Tibial artery (tissue), 4 donors: ENCODE measurements around the gene COQ7.

ENCODE experiments used
- DNase-seq, 2 donors: peaks; one replicate each; pipeline ENCODE4 v3.0.0-alpha.2; 2019
- H3K27ac ChIP-seq, 2 donors: fragments of 200-600 bp; sonication (generic) in 1 of 2; 1 replicate in 1 of 2; 2 replicates in 1 of 2; pipeline ENCODE4 v1.5.1; 2018 to 2019; ENCODE audit warnings: mild to moderate bottlenecking in 1 of 2
- H3K27me3 ChIP-seq, 2 donors: fragments of 200-600 bp; sonication (generic) in 1 of 2; one replicate each; pipeline versions ENCODE4 v1.5.1 to v1.6.0; 2016 to 2019
- H3K36me3 ChIP-seq, 3 donors: fragments of 200-600 bp; sonication (generic) in 2 of 3; one replicate each; pipeline ENCODE4 v1.5.1; 2016 to 2019; ENCODE audit warnings: mild to moderate bottlenecking in 2 of 3
- H3K4me1 ChIP-seq, 4 donors: fragments of 200-600 bp; sonication (generic) in 2 of 4; 1 replicate in 3 of 4; 2 replicates in 1 of 4; pipeline ENCODE4 v1.5.1; 2016 to 2019
- H3K4me3 ChIP-seq, 2 donors: fragments of 200-600 bp; sonication (generic) in 1 of 2; 1 replicate in 1 of 2; 2 replicates in 1 of 2; pipeline ENCODE4 v1.5.1; 2018 to 2019; ENCODE audit warnings: mild to moderate bottlenecking in 2 of 2
- H3K9me3 ChIP-seq, 3 donors: fragments of 200-600 bp; sonication (generic) in 1 of 3; one replicate each; pipeline ENCODE4 v1.5.1; 2016 to 2019
- intact Hi-C: fragments of 100-400 bp; cut with DNase I; formaldehyde crosslinking; loops from one replicate; pipeline ENCODE4 v1.15.0; 2023; ENCODE audit warnings: low total_unique reads
- TF ChIP-seq, protein P1 (sequence below), 2 experiments: fragments of 200-600 bp in 1 of 2; fragments of 450-650 bp in 1 of 2; IDR thresholded peaks; one replicate each; pipeline ENCODE4 v1.5.1; 2017 to 2019; ENCODE audit warnings: antibody characterized with exemption in 2 of 2, mild to moderate bottlenecking in 1 of 2, moderate library complexity in 1 of 2

COQ7 gene

DNA sequence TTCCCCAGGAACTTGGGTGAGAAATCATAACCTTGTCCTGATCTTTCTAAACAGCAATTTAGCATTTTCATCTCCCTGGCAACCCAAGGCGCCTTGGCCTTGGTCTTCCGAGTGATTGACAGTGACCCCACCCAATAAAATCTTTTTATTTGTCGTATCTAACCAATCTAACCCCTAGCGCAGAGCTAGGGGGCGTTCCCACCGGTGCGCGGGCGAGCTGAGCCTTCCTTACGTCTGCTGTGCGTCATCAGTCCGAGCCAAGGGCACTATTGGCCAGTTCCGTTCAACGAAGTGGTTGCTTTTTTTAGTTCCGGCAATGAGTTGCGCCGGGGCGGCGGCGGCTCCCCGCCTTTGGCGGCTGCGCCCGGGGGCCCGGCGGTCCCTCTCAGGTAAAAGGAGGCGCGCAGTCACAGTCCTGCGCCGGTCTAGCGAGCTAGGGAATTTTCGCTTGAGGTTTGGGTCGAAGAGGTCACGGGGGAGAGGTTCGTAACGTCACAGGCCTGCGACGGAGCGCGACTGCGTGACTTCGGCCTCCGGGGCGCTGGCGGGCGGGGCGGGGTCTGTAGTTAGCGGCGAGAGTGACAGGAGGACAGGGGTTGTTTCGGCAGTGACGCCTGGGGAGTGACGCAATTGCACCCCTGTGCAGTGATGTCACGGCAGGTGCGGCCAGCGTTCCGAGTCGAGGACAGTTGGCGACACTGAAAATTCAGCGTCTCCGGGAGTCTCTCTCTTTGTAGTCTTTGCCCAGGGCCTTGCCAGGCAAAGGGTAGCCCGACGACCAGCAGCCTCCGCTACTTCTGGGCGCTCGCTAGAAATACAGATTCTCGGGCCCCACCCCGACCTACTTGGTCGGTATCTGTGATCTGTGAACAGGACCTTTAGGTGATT lies at the start of gene COQ7:
TSS of gene COQ7 (plus strand) at position 266 of the 888 bp plus-strand sequence. CDS start at position 317, 51 bp downstream.
- H3K4me3 ChIP-seq: peak within 1 kb of the TSS; percentile 80 to 81
- peaks cover 0 to 15% (median 9%) of the 10 kb centered on the region in 3 donors for H3K36me3 ChIP-seq
- H3K9me3 ChIP-seq: no peaks in the 10 kb centered on the region
- intact Hi-C loops: loop anchor here (10.0 kb wide), 1 partner anchor 83 kb away; the partner anchor contains the start of gene TMC7
- TF ChIP-seq, protein P1, sequence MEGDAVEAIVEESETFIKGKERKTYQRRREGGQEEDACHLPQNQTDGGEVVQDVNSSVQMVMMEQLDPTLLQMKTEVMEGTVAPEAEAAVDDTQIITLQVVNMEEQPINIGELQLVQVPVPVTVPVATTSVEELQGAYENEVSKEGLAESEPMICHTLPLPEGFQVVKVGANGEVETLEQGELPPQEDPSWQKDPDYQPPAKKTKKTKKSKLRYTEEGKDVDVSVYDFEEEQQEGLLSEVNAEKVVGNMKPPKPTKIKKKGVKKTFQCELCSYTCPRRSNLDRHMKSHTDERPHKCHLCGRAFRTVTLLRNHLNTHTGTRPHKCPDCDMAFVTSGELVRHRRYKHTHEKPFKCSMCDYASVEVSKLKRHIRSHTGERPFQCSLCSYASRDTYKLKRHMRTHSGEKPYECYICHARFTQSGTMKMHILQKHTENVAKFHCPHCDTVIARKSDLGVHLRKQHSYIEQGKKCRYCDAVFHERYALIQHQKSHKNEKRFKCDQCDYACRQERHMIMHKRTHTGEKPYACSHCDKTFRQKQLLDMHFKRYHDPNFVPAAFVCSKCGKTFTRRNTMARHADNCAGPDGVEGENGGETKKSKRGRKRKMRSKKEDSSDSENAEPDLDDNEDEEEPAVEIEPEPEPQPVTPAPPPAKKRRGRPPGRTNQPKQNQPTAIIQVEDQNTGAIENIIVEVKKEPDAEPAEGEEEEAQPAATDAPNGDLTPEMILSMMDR (IDR thresholded peaks at IDR 0.05): peak in 1 of 2 experiments; percentile 17
- peak; percentile 99 for DNase-seq
- H3K27ac ChIP-seq: peak within 1 kb of the TSS; percentile 98 to 99
- H3K4me1 ChIP-seq: peaks cover 0 to 19% (median 13%) of the 10 kb centered on the region in 4 donors
- H3K27me3 ChIP-seq: no peaks in the 10 kb centered on the region

DNA sequence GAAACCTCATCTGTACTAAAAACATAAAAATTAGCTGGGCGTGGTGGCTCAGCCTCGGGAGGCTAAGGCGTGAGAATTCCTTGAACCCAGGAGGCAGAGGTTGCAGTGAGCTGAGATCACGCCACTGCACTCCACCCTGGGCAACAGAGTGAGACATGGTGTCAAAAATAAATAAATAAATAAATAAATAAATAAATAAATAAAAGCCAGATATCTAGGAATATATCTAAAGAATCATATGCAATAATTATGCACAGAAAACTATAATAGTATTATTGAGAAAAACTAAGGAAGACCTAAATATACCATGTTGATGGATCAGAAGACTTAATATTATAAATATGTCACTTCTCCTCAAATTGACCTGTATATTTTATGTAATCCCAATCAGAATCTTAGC lies 46.7 kb upstream of the COQ7 start:
- TF ChIP-seq, protein P1 (IDR thresholded peaks at IDR 0.05): no peak
- intact Hi-C loops: no loop called here
- DNase-seq: no peak
- Histone ChIP-seq H3K4me3 (no peak overlapping the region), H3K27ac (no peak overlapping the region), H3K27me3 (no peaks in the 10 kb centered on the region), H3K4me1 (no peaks in the 10 kb centered on the region), H3K36me3 (no peaks in the 10 kb centered on the region), H3K9me3 (no peaks in the 10 kb centered on the region)

DNA sequence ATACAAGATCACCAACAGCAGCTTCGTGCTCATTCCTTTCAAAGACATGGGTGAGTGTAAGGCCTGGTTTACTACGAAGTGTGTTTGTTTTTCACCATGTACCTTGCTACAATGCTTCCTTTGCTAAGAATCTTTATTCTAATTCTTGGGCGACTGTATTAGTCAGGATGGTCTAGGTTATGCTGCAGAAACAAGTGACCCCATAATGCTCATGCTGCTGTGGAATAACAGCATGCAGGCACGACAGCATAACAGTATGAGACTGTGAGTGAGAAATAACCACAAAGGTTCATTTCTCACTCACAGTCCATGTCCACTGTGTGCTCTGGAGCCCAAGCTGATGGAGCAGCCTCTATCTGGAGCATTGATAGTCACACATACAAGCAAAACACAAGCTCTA lies 45.7 kb upstream of the COQ7 start:
- Histone ChIP-seq H3K9me3 (no peaks in the 10 kb centered on the region), H3K27ac (no peak overlapping the region), H3K4me1 (no peaks in the 10 kb centered on the region), H3K4me3 (no peak overlapping the region), H3K36me3 (no peaks in the 10 kb centered on the region), H3K27me3 (no peaks in the 10 kb centered on the region)
- intact Hi-C loops: no loop called here
- TF ChIP-seq, protein P1 (IDR thresholded peaks at IDR 0.05): no peak
- DNase-seq: no peak

DNA sequence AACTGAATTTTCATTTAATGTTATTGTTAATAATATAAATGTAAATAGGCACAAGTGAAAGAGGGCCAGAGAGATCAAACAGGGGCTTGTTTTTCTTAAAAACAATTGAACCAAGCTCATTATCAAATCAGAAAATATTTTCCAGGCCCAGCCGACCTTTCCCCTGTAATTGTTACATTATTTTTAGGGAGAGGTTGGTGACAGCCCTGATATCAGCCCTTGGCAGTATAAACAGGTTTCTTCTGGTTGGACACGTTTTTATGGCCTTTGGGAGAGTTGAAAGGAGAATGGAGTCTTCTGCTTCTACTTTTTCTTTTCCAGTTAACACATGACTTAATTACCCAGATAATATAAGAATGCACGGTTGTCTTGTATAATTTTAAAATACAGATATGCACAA lies 40.0 kb upstream of the COQ7 start:
- TF ChIP-seq, protein P1 (IDR thresholded peaks at IDR 0.05): no peak
- H3K27ac ChIP-seq: no peak overlapping the region
- DNase-seq: no peak

DNA sequence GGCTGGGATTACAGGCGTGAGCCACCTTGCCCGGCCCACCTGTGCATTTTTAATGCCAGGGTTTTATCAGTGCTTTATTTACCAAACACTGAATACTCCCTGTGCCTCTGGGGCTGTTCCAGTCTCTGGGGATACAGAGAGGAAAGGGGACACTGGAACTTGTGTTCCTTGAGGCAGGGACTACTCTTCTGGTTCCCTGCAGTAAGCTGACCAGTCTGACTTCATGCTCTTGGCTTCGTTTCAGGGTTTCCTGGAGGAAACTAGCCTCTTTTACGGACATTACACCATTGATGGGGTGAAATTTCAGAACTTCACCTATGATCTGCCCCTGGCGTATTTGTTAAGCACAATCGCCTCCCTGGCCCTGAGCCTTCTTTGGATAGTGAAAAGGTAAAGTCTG lies 37.4 kb upstream of the COQ7 start:
- Histone ChIP-seq H3K36me3 (no peaks in the 10 kb centered on the region), H3K4me3 (no peak overlapping the region), H3K27ac (no peak overlapping the region), H3K9me3 (no peaks in the 10 kb centered on the region), H3K27me3 (no peaks in the 10 kb centered on the region), H3K4me1 (no peaks in the 10 kb centered on the region)
- TF ChIP-seq, protein P1 (IDR thresholded peaks at IDR 0.05): no peak
- intact Hi-C loops: no loop called here
- no peak for DNase-seq

More for the DNA sequence above, 40.0 kb upstream of the COQ7 start:
- H3K36me3 ChIP-seq: no peaks in the 10 kb centered on the region
- no peaks in the 10 kb centered on the region for H3K4me1 ChIP-seq
- H3K4me3 ChIP-seq: no peak overlapping the region
- no peaks in the 10 kb centered on the region for H3K27me3 ChIP-seq
- intact Hi-C loops: no loop called here
- no peaks in the 10 kb centered on the region for H3K9me3 ChIP-seq
